ENCODE measurements around the gene JARID2. TPM values are rescaled to one million over a fixed set of nuclear protein-coding genes. Genes with fewer than 3 reads are reported as not detected.

Gene JARID2
- total and polyA plus RNA-seq, 2 of the 8 experiments (the other 6 are each of a cell fraction or from before 2014, with no cell fraction given), result 60.1 to 239 TPM

DNA sequence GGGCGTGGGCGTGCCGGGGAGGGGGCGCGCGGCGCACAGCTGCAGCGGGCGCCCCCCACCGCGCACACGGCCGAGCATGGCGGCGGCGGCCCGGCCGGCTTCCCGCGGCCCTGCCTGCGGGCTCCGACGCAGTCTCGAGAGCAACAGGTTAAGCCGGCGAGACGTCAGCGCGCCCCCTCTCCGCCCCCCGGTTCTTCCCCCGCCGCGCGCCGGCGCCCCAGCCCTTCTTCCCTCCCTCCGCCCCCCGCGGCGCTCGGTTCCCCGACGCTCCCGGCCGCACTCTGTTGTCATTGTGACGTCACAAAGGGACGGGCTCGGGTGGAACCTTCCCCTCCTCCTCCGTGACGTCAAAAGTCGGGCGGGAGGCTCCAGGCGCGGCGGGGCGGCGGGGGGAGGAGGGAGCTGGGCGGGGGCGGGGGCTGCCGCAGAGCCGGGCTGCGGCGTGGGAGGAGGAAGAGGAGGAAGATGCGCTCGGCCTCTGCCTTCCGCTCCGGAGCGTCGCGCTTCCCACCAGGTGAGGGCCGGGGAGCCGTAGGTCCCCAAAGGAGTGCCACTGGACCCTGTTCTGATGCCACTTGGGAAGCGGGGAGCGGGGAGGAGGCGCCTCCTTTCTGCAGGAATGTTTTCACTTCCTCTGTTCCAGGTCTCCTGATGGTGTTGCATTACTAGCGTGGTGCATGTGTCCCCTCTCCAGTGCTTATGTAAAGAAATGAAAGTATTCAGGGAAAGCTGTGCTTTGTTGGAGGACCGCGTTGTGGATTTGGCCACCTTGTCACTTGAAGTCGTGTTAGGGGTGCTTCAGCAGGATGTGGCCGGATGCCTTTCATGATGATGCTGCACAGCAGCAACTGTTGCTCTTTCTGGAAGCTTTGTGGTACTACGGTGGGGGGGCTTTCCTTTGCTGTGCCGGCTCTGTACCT is 2.8 kb downstream of the JARID2 start (continued):
- TF ChIP-seq PHF8 (conservative IDR thresholded peaks at IDR 0.05; ENCODE audit: low read depth, low read length) (0 out of 2 replicates have a peak, but pooled peaks have one; percentile 29), SAP30 (IDR thresholded peaks at IDR 0.05; ENCODE audit: insufficient read depth, insufficient replicate concordance, low read length) (peak; percentile 38), EP300 (IDR thresholded peaks at IDR 0.05; ENCODE audit: borderline replicate concordance in 1 of 2, low read depth in 2 of 2, low read length in 2 of 2) (peak in 1 of 2 experiments; percentile 80; a peak in 1 of 3 replicates), YY1 (IDR thresholded peaks at IDR 0.05; ENCODE audit: low read depth, low read length) (peak; percentile 36; the same call in 1 of the 2 replicates), TCF12 (IDR thresholded peaks at IDR 0.05; ENCODE audit: low read depth, low read length) (0 out of 2 replicates have a peak, but pooled peaks have one; percentile 2), FOSL1 (IDR thresholded peaks at IDR 0.05; ENCODE audit: insufficient read depth, low read depth, low read length) (0 out of 2 replicates have a peak, but pooled peaks have one; percentile 11), HDAC2 (IDR thresholded peaks at IDR 0.05; ENCODE audit: borderline replicate concordance in 1 of 2, low read depth in 2 of 2, low read length in 2 of 2) (peak in 1 of 2 experiments; percentile 78; a peak in 1 of 4 replicates)
